GM12878 (cell line): ENCODE results near the gene SLC35F3.

Experiments
- USF2 ChIP-seq: IDR thresholded peaks from 2 replicates; pipeline ENCODE4 v1.6.1; 2011; ENCODE audit warnings: low read depth, low read length, improper control_type of control experiment, borderline replicate concordance
- TF ChIP-seq, protein P1 (sequence below), 3 experiments: IDR thresholded peaks in 2 of 3; conservative IDR thresholded peaks in 1 of 3; 2 replicates each; pipeline ENCODE4 v1.5.1; 2011; ENCODE audit warnings: low read depth in 3 of 3, low read length in 3 of 3, mild to moderate bottlenecking in 3 of 3, control low read depth in 2 of 3, moderate library complexity in 2 of 3, inconsistent platforms in 1 of 3, mixed read lengths in 1 of 3; ENCODE audit not compliant: control insufficient read depth in 2 of 3, insufficient read depth in 1 of 3; ENCODE audit errors: extremely low read depth in 1 of 3

GRCh38 chr1:234219711-234220110, 315.2 kb downstream of the SLC35F3 start:
- no peak for TF ChIP-seq USF2
- TF ChIP-seq, protein P1, sequence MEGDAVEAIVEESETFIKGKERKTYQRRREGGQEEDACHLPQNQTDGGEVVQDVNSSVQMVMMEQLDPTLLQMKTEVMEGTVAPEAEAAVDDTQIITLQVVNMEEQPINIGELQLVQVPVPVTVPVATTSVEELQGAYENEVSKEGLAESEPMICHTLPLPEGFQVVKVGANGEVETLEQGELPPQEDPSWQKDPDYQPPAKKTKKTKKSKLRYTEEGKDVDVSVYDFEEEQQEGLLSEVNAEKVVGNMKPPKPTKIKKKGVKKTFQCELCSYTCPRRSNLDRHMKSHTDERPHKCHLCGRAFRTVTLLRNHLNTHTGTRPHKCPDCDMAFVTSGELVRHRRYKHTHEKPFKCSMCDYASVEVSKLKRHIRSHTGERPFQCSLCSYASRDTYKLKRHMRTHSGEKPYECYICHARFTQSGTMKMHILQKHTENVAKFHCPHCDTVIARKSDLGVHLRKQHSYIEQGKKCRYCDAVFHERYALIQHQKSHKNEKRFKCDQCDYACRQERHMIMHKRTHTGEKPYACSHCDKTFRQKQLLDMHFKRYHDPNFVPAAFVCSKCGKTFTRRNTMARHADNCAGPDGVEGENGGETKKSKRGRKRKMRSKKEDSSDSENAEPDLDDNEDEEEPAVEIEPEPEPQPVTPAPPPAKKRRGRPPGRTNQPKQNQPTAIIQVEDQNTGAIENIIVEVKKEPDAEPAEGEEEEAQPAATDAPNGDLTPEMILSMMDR (IDR thresholded peaks at IDR 0.05 in 2 of 3, conservative IDR thresholded peaks at IDR 0.05 in 1 of 3; ENCODE audit: control insufficient read depth in 2 of 3, extremely low read depth in 1 of 3, insufficient read depth in 1 of 3, low read depth in 3 of 3, low read length in 3 of 3), result no peak
